ENCODE data around the gene RNF213.

Gene RNF213

GRCh38 chr17:80362428-80363119 is 101.9 kb downstream of the RNF213 start:
- H3K4me3 Mint-ChIP-seq = no peak overlapping the region
- no peaks in the 10 kb centered on the region for H3K9me3 Mint-ChIP-seq
- H3K4me1 Mint-ChIP-seq = no peaks in the 10 kb centered on the region
- peaks cover 20% of the 10 kb centered on the region for H3K36me3 Mint-ChIP-seq
- no peaks in the 10 kb centered on the region for H3K27me3 Mint-ChIP-seq
- peak overlapping the region; percentile 23 for H3K27ac Mint-ChIP-seq

DNA sequence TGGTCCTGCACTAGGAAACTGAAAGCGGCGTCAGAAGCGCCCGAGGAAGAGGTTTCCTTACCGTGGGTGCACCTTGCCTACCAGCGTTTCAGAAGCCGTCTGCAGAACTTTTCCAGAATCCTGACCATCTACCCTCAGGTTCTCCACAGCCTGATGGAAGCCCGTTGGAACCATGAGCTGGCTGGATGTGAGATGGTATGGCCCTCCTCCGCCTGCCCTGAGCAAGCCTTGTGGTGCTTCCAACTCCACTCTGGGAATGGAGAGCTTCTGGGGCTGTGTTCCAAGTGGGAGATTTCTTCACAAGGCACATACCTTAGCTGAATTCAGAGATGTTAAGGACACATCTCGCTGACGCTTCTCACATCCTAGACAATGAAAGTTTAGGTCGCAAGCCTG is 102.5 kb downstream of the RNF213 start:
- Mint-ChIP-seq H3K4me3 (no peak overlapping the region), H3K36me3 (peaks cover 20% of the 10 kb centered on the region), H3K27ac (no peak overlapping the region), H3K9me3 (no peaks in the 10 kb centered on the region), H3K4me1 (no peaks in the 10 kb centered on the region), H3K27me3 (no peaks in the 10 kb centered on the region)

- H3K4me1 Mint-ChIP-seq = no peaks in the 10 kb centered on the region
- no peak overlapping the region for H3K4me3 Mint-ChIP-seq
- H3K27ac Mint-ChIP-seq = peak overlapping the region; percentile 24
- H3K27me3 Mint-ChIP-seq = no peaks in the 10 kb centered on the region
- H3K9me3 Mint-ChIP-seq = no peaks in the 10 kb centered on the region
- peaks cover 18% of the 10 kb centered on the region for H3K36me3 Mint-ChIP-seq
These were observed 103.0 kb downstream of the RNF213 start for GRCh38 chr17:80363518-80364090.

DNA sequence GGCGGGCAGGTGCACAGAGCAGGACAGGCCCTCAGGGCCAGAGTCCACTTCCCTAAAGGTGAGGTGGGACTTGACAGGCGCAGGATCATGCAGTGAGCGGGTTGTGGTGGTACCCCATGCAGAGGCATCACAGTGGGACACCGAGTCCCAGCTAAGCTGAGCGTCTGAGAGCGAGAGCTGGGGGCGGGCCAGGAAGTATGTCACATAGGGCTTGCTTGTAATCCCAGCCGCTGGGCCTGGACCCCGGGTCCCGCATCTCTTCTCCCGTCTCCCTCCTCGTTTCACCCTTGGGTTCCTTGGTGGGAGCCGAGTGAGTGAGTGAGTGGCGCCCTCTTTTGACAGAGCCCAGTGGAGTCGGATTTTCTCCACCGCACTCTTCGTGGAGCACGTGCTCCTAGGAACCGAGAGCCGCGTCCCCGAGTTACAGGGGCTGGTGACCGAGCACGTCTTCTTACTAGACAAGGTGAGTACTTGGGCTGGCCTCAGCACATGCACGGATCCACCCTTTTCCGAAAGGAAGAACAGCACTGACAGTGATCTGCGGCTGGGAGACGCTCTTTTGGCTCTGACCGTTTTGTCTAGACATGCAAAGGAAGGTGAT is 103.5 kb downstream of the RNF213 start:
- no peaks in the 10 kb centered on the region for H3K4me1 Mint-ChIP-seq
- H3K27me3 Mint-ChIP-seq = no peaks in the 10 kb centered on the region
- H3K36me3 Mint-ChIP-seq = peaks cover 18% of the 10 kb centered on the region
- no peak overlapping the region for H3K4me3 Mint-ChIP-seq
- peak overlapping the region; percentile 41 for H3K27ac Mint-ChIP-seq
- no peaks in the 10 kb centered on the region for H3K9me3 Mint-ChIP-seq

- H3K9me3 Mint-ChIP-seq = no peaks in the 10 kb centered on the region
- peaks cover 21% of the 10 kb centered on the region for H3K36me3 Mint-ChIP-seq
- H3K27me3 Mint-ChIP-seq = no peaks in the 10 kb centered on the region
- H3K4me1 Mint-ChIP-seq = no peaks in the 10 kb centered on the region
- peak overlapping the region; percentile 41 for H3K27ac Mint-ChIP-seq
- H3K4me3 Mint-ChIP-seq = no peak overlapping the region
These were observed 104.6 kb downstream of the RNF213 start for GRCh38 chr17:80365001-80365965.

DNA sequence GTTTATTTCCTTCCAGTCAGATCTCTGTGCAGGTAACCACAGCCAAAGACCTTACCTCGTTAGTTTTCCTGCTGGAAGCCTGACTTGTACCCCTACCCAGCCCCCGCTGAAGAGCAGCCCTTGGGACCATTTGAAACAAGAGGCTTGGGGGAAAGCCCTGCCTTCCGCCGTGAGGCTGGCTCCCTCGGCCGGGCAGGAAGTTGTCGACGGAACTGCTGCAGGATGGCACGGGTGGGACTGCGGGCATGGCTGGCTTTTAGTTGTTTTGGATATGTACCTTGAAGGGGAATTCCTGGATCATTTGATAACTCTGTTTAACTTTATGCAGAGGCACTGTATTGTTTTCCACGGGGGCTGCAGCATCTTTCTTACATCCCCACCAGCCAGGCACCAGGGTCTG is 105.3 kb downstream of the RNF213 start:
- no peak overlapping the region for H3K27ac Mint-ChIP-seq
- no peaks in the 10 kb centered on the region for H3K27me3 Mint-ChIP-seq

GRCh38 chr17:80367503-80367902 is 106.9 kb downstream of the RNF213 start:
- H3K4me3 Mint-ChIP-seq = no peak overlapping the region
- H3K4me1 Mint-ChIP-seq = no peaks in the 10 kb centered on the region
- no peak overlapping the region for H3K27ac Mint-ChIP-seq
- no peaks in the 10 kb centered on the region for H3K9me3 Mint-ChIP-seq
- peaks cover 8% of the 10 kb centered on the region for H3K36me3 Mint-ChIP-seq
- H3K27me3 Mint-ChIP-seq = no peaks in the 10 kb centered on the region

More for the DNA sequence above, 105.3 kb downstream of the RNF213 start:
- Mint-ChIP-seq H3K9me3 (no peaks in the 10 kb centered on the region), H3K36me3 (peaks cover 15% of the 10 kb centered on the region), H3K4me1 (no peaks in the 10 kb centered on the region), H3K4me3 (no peak overlapping the region)

- no peaks in the 10 kb centered on the region for H3K27me3 Mint-ChIP-seq
- H3K4me1 Mint-ChIP-seq = no peaks in the 10 kb centered on the region
- no peaks in the 10 kb centered on the region for H3K9me3 Mint-ChIP-seq
- H3K4me3 Mint-ChIP-seq = no peak overlapping the region
- peaks cover 14% of the 10 kb centered on the region for H3K36me3 Mint-ChIP-seq
- no peak overlapping the region for H3K27ac Mint-ChIP-seq
These were observed 110.5 kb downstream of the RNF213 start for GRCh38 chr17:80371196-80371595.

DNA sequence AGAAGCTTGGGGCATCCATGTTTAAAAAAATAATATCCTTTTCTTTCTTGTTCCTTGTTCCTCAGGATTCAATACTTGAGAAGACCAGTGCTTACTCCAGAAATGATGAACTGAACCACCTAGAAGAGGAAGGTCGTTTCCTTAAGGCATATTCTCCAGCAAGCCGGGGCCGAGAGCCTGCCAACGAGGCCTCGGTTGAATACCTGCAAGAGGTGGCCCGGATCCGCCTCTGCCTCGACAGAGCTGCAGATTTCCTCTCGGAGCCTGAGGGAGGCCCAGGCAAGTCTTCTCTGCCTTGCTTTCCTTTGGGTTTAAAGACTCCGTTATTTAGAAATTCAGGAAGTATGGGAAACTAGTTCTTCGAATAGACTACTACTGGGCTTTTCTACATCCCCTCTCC is 111.8 kb downstream of the RNF213 start:
- peaks cover 17% of the 10 kb centered on the region for H3K36me3 Mint-ChIP-seq
- no peaks in the 10 kb centered on the region for H3K9me3 Mint-ChIP-seq
- H3K4me1 Mint-ChIP-seq = no peaks in the 10 kb centered on the region
- no peak overlapping the region for H3K4me3 Mint-ChIP-seq
- H3K27ac Mint-ChIP-seq = no peak overlapping the region
- no peaks in the 10 kb centered on the region for H3K27me3 Mint-ChIP-seq

DNA sequence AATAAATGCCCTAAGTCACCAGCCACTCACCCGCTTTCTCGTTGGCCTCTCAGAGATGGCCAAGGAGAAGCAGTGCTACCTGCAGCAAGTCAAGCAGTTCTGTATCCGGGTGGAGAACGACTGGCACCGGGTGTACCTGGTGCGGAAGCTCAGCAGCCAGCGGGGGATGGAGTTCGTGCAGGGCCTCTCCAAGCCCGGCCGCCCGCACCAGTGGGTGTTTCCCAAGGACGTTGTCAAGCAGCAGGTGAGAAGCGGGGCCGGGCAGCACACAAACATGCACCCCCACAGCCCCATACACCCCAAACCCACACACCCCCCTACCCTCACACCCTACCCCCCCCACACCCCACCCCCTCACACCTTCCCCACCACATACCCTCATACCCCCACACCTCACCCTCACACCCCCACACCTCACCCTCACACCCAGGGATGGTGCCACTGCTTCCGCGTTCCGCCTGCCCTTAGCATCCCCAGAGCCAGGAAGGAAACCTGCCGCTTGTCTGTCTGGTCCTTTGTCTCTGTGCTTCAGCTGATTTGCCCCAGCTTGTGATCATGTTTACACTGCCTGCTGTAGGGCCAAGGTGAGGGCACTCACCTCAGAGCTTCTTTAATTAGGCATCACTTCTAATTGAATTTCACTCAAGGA is 112.4 kb downstream of the RNF213 start:
- Mint-ChIP-seq H3K27me3 (no peaks in the 10 kb centered on the region), H3K36me3 (peaks cover 17% of the 10 kb centered on the region), H3K9me3 (no peaks in the 10 kb centered on the region), H3K4me1 (no peaks in the 10 kb centered on the region), H3K27ac (peak overlapping the region; percentile 76), H3K4me3 (no peak overlapping the region)

- Mint-ChIP-seq H3K9me3 (no peaks in the 10 kb centered on the region), H3K27me3 (no peaks in the 10 kb centered on the region), H3K4me3 (no peak overlapping the region), H3K4me1 (no peaks in the 10 kb centered on the region), H3K27ac (peak overlapping the region; percentile 41), H3K36me3 (peaks cover 21% of the 10 kb centered on the region)
These were observed 113.5 kb downstream of the RNF213 start for GRCh38 chr17:80374039-80374731.

DNA sequence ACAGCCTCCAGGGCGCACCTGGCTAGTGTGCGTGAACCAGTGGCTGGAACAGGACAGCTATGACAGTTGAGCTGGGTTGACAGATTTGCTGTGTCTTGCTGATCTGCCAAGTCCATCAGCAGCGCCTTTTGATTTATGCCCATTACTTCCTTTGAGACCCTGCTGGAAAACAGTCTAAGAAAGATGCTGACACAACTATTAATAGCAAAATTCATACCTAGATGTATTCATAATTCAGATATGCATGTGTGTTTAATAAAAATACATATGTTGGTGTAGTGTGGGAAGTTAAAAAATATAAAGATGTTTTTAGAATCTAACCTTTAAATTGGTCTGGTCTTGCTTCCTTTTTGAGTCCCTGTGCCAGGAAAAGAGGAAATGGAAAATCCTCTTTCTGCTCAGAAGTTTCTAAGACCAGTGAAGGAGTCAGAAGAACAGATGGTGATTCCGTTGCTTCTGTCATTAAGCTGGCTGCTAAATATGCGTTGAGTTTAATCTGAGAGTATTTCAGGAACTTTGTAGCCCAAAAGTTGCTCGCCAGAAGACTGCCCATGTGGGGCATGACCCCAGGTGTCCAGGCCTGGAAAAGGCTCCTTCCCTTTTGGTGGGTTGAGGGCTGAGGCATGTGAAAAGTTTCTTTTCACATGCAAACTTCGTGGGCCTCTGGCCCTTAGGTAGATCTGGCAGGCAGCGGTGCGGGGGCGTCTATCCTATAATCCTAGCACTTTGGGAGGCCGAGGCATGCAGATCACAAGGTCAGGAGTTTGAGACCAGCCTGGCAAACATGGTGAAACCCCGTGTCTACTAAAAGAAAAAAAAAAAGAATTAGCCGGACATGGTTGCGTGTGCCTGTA is 114.3 kb downstream of the RNF213 start:
- no peak overlapping the region for H3K4me3 Mint-ChIP-seq
- H3K27me3 Mint-ChIP-seq = no peaks in the 10 kb centered on the region
- H3K9me3 Mint-ChIP-seq = no peaks in the 10 kb centered on the region
- peak overlapping the region; percentile 41 for H3K27ac Mint-ChIP-seq
- peaks cover 19% of the 10 kb centered on the region for H3K36me3 Mint-ChIP-seq
- H3K4me1 Mint-ChIP-seq = no peaks in the 10 kb centered on the region

GRCh38 chr17:80376531-80376930 is 115.9 kb downstream of the RNF213 start:
- Mint-ChIP-seq H3K9me3 (no peaks in the 10 kb centered on the region), H3K36me3 (peaks cover 22% of the 10 kb centered on the region), H3K4me1 (no peaks in the 10 kb centered on the region), H3K27me3 (no peaks in the 10 kb centered on the region), H3K27ac (peak overlapping the region; percentile 55), H3K4me3 (no peak overlapping the region)

- Mint-ChIP-seq H3K27me3 (no peaks in the 10 kb centered on the region), H3K4me3 (no peak overlapping the region), H3K9me3 (no peaks in the 10 kb centered on the region), H3K27ac (peak overlapping the region; percentile 89), H3K4me1 (no peaks in the 10 kb centered on the region), H3K36me3 (peaks cover 23% of the 10 kb centered on the region)
These were observed 117.1 kb downstream of the RNF213 start for GRCh38 chr17:80377798-80378197.
